Dedifferentiated amniotic fluid mesenchymal stem cell (primary cell): ENCODE results near the gene RASIP1.
"Not testable (repeated sequence)": the region's sequence is repeated elsewhere in the genome, so short reads cannot be mapped to it uniquely, and the experiment has no call there.

ENCODE experiments used
- DNase-seq: peaks from one replicate; pipeline ENCODE4 v3.0.0-alpha.2; 2016; ENCODE audit errors: extremely low spot score

RASIP1 gene

GRCh38 chr19:48740164-48740972 is at the start of gene RASIP1:
RASIP1 (minus strand) TSS chr19:48740610; CDS start chr19:48740282, 328 bp downstream.
- no peak for DNase-seq

GRCh38 chr19:48787331-48787730 is 46.9 kb upstream of the RASIP1 start:
- not testable (repeated sequence) for DNase-seq

GRCh38 chr19:48786422-48786821 is 46.0 kb upstream of the RASIP1 start:
- DNase-seq, result not testable (repeated sequence)

GRCh38 chr19:48784527-48784926 is 44.1 kb upstream of the RASIP1 start:
- DNase-seq, result no peak

- DNase-seq, result no peak
These were observed 40.4 kb upstream of the RASIP1 start for GRCh38 chr19:48780631-48781391.

GRCh38 chr19:48779636-48780035 is 39.2 kb upstream of the RASIP1 start:
- DNase-seq, result no peak

- no peak for DNase-seq
These were observed 37.3 kb upstream of the RASIP1 start for GRCh38 chr19:48777720-48778119.

- no peak for DNase-seq
These were observed 36.7 kb upstream of the RASIP1 start for GRCh38 chr19:48777139-48777538.

- DNase-seq, result no peak
These were observed 32.1 kb upstream of the RASIP1 start for GRCh38 chr19:48772503-48772953.

- no peak for DNase-seq
These were observed 30.5 kb upstream of the RASIP1 start for GRCh38 chr19:48770734-48771472.

- DNase-seq, result peak; percentile 67
These were observed 29.9 kb upstream of the RASIP1 start for GRCh38 chr19:48770266-48770665.

GRCh38 chr19:48768994-48769713 is 28.7 kb upstream of the RASIP1 start:
- no peak for DNase-seq

GRCh38 chr19:48768171-48768753 is 27.9 kb upstream of the RASIP1 start:
- not testable (repeated sequence) for DNase-seq

- DNase-seq, result not testable (repeated sequence)
These were observed 25.4 kb upstream of the RASIP1 start for GRCh38 chr19:48765816-48766215.

- DNase-seq, result no peak
These were observed 20.2 kb upstream of the RASIP1 start for GRCh38 chr19:48760504-48761205.

GRCh38 chr19:48757741-48758144 is 17.3 kb upstream of the RASIP1 start:
- DNase-seq, result no peak

- no peak for DNase-seq
These were observed 16.8 kb upstream of the RASIP1 start for GRCh38 chr19:48757089-48757675.

- no peak for DNase-seq
These were observed 16.3 kb upstream of the RASIP1 start for GRCh38 chr19:48756686-48757085.

- DNase-seq, result no peak
These were observed 15.8 kb upstream of the RASIP1 start for GRCh38 chr19:48756212-48756611.

GRCh38 chr19:48755787-48756186 is 15.4 kb upstream of the RASIP1 start:
- no peak for DNase-seq
